HepG2 (cell line): ENCODE measurements around the gene CSNK1D. TPM values are rescaled to one million over a fixed set of nuclear protein-coding genes. Genes with fewer than 3 reads are reported as not detected.

Experiments
- ATF2 ChIP-seq: sonication (generic); formaldehyde crosslinking; IDR thresholded peaks from 2 replicates; pipeline ENCODE4 v1.4.0; 2020; ENCODE audit warnings: missing genetic modification reagents
- ATF4 ChIP-seq, 2 experiments: fragments of 450-650 bp in 1 of 2; sonication (generic) in 1 of 2; formaldehyde crosslinking; IDR thresholded peaks; 2 replicates each; pipeline versions ENCODE4 v1.5.0 to v1.8.0; 2020 to 2022; ENCODE audit warnings: mild to moderate bottlenecking in 1 of 2, missing genetic modification reagents in 1 of 2
- EP300 ChIP-seq, 3 experiments: sonication (generic) in 1 of 3; formaldehyde crosslinking in 1 of 3; IDR thresholded peaks; 2 replicates each; pipeline versions ENCODE4 v1.5.1 to v1.6.1; 2011 to 2020; ENCODE audit warnings: low read depth in 2 of 3, low read length in 2 of 3, borderline replicate concordance in 1 of 3, improper control_type of control experiment in 1 of 3, mild to moderate bottlenecking in 1 of 3, missing genetic modification reagents in 1 of 3, moderate library complexity in 1 of 3
- ESRRA ChIP-seq: sonication (generic); formaldehyde crosslinking; IDR thresholded peaks from 2 replicates; pipeline ENCODE4 v1.5.1; 2020; ENCODE audit warnings: mild to moderate bottlenecking, low read depth, missing genetic modification reagents
- FOSL2 ChIP-seq: sonication (generic); formaldehyde crosslinking; IDR thresholded peaks from 2 replicates; pipeline ENCODE4 v1.4.0; 2020; ENCODE audit warnings: missing genetic modification reagents
- FOXC1 ChIP-seq: sonication (generic); formaldehyde crosslinking; IDR thresholded peaks from 2 replicates; pipeline ENCODE4 v1.8.0; 2022; ENCODE audit warnings: mild to moderate bottlenecking, missing genetic modification reagents, borderline replicate concordance
- FOXM1 ChIP-seq: sonication (generic); formaldehyde crosslinking; IDR thresholded peaks from 2 replicates; pipeline ENCODE4 v1.5.0; 2020; ENCODE audit warnings: missing genetic modification reagents
- GABPB1 ChIP-seq: IDR thresholded peaks from 2 replicates; pipeline ENCODE4 v1.6.1; 2016; ENCODE audit warnings: mild to moderate bottlenecking, missing genetic modification reagents, moderate library complexity, missing compliant biosample characterization
- GATA4 ChIP-seq: sonication (generic); IDR thresholded peaks from 2 replicates; pipeline ENCODE4 v1.6.1; 2016; ENCODE audit warnings: antibody characterized with exemption, low read depth, borderline replicate concordance
- GRHL1 ChIP-seq: sonication (generic); formaldehyde crosslinking; conservative IDR thresholded peaks from 2 replicates; pipeline ENCODE4 v1.8.0; 2022; ENCODE audit warnings: missing genetic modification reagents
- HES4 ChIP-seq: sonication (generic); formaldehyde crosslinking; IDR thresholded peaks from 2 replicates; pipeline ENCODE4 v1.9.0; 2021; ENCODE audit warnings: mild to moderate bottlenecking, missing genetic modification reagents, borderline replicate concordance
- HNF1B ChIP-seq: sonication (generic); formaldehyde crosslinking; IDR thresholded peaks from 2 replicates; pipeline ENCODE4 v1.5.1; 2020; ENCODE audit warnings: mild to moderate bottlenecking, moderate library complexity, missing genetic modification reagents
- MBNL3 ChIP-seq: fragments of 250-450 bp; sonication (Bioruptor Pico); conservative IDR thresholded peaks from 2 replicates; pipeline ENCODE4 v1.8.0; 2022; ENCODE audit warnings: mild to moderate bottlenecking, inconsistent platforms
- MEIS1 ChIP-seq: sonication (generic); formaldehyde crosslinking; IDR thresholded peaks from 2 replicates; pipeline ENCODE4 v1.9.0; 2021; ENCODE audit warnings: mild to moderate bottlenecking, missing genetic modification reagents, moderate library complexity, borderline replicate concordance
- MIXL1 ChIP-seq: IDR thresholded peaks from 2 replicates; pipeline ENCODE4 v1.6.1; 2016
- MYPOP ChIP-seq: sonication (generic); formaldehyde crosslinking; IDR thresholded peaks from 2 replicates; pipeline ENCODE4 v1.8.1; 2023; ENCODE audit warnings: mild to moderate bottlenecking, moderate library complexity, missing genetic modification reagents
- POGZ ChIP-seq: sonication (generic); formaldehyde crosslinking; IDR thresholded peaks from 2 replicates; pipeline ENCODE4 v1.4.0; 2020; ENCODE audit warnings: mild to moderate bottlenecking, missing genetic modification reagents
- PRPF4 ChIP-seq: fragments of 200-400 bp; formaldehyde crosslinking; IDR thresholded peaks from 2 replicates; pipeline ENCODE4 v1.6.1; 2016; ENCODE audit warnings: low read length, low read depth; ENCODE audit not compliant: poor library complexity, severe bottlenecking
- RARA ChIP-seq: IDR thresholded peaks from 2 replicates; pipeline ENCODE4 v1.6.1; 2016; ENCODE audit warnings: missing genetic modification reagents, missing compliant biosample characterization
- SALL2 ChIP-seq: sonication (generic); formaldehyde crosslinking; IDR thresholded peaks from 2 replicates; pipeline ENCODE4 v1.8.1; 2023; ENCODE audit warnings: mild to moderate bottlenecking, missing genetic modification reagents, inconsistent platforms
- ZNF232 ChIP-seq: sonication (generic); formaldehyde crosslinking; IDR thresholded peaks from 2 replicates; pipeline ENCODE4 v1.4.0; 2020; ENCODE audit warnings: missing genetic modification reagents, borderline replicate concordance
- ZNF335 ChIP-seq: sonication (generic); formaldehyde crosslinking; IDR thresholded peaks from 2 replicates; pipeline ENCODE4 v1.4.0; 2020; ENCODE audit warnings: missing genetic modification reagents
- ZNF446 ChIP-seq: sonication (generic); formaldehyde crosslinking; IDR thresholded peaks from 2 replicates; pipeline ENCODE4 v1.5.0; 2020; ENCODE audit warnings: mild to moderate bottlenecking, missing genetic modification reagents
- ZNF468 ChIP-seq: sonication (generic); formaldehyde crosslinking; IDR thresholded peaks from 2 replicates; pipeline ENCODE4 v1.8.0; 2022; ENCODE audit warnings: mild to moderate bottlenecking, moderate library complexity, missing genetic modification reagents
- polyA plus RNA-seq, 8 experiments: library from polyadenylated mRNA; depleted of rRNA in 3 of 8; stranded (reverse) in 7 of 8; unstranded in 1 of 8; fragments of >200 nt; fragmentation: Illumina TruSeq in 4 of 8; extraction: Trizol in 4 of 8; gene quantifications; 2 replicates each; pipeline versions ENCODE4 v1.2.1 to v1.2.3, GENCODE V29; 2011 to 2016; ENCODE audit warnings: low read depth in 4 of 8, missing spikeins in 1 of 8, mixed read lengths in 1 of 8; ENCODE audit not compliant: insufficient read depth in 1 of 8
- total RNA-seq, 5 experiments: library from RNA; depleted of rRNA; stranded (reverse); fragments of >200 nt; fragmentation: Illumina TruSeq; extraction: Trizol; gene quantifications; 2 replicates each; pipeline ENCODE4 v1.2.3, GENCODE V29; 2016; ENCODE audit warnings: low read depth in 1 of 5

CSNK1D gene
- total and polyA plus RNA-seq, 2 of the 13 experiments (the other 11 are each of a cell fraction or from before 2014, with no cell fraction given), result 31.5 to 128 TPM

- TF ChIP-seq EP300 (IDR thresholded peaks at IDR 0.05; ENCODE audit: low read depth in 2 of 2, low read length in 2 of 2), result no peak
- 0 out of 2 replicates have a peak, but pooled peaks have one; percentile 45 for TF ChIP-seq EP300 (CRISPR knock-in tag; IDR thresholded peaks at IDR 0.05; ENCODE audit: borderline replicate concordance)
- TF ChIP-seq POGZ (CRISPR knock-in tag), result no peak
- TF ChIP-seq ZNF446 (CRISPR knock-in tag), result no peak
- no peak for TF ChIP-seq ZNF468 (CRISPR knock-in tag)
- no peak for TF ChIP-seq GABPB1
- TF ChIP-seq ZNF335 (CRISPR knock-in tag), result no peak
- no peak for TF ChIP-seq ATF2 (CRISPR knock-in tag)
- no peak for TF ChIP-seq HNF1B
- no peak; the same call in 1 of the 2 replicates for TF ChIP-seq MYPOP
- TF ChIP-seq HES4 (CRISPR knock-in tag), result no peak
- TF ChIP-seq SALL2 (CRISPR knock-in tag), result no peak
- no peak for TF ChIP-seq MEIS1
- TF ChIP-seq ATF4 (CRISPR knock-in tag; IDR thresholded peaks at IDR 0.05), result no peak
- no peak for TF ChIP-seq GATA4
- TF ChIP-seq FOXC1, result no peak; the same call in 1 of the 2 replicates
- no peak for TF ChIP-seq FOXM1 (CRISPR knock-in tag)
- TF ChIP-seq GRHL1, result no peak
- 0 out of 2 replicates have a peak, but pooled peaks have one; percentile 18 for TF ChIP-seq MIXL1 (CRISPR knock-in tag)
- TF ChIP-seq RARA (CRISPR knock-in tag), result no peak
- no peak for TF ChIP-seq ESRRA (CRISPR knock-in tag)
- peak; percentile 29 for TF ChIP-seq PRPF4
- peak; percentile 72 for TF ChIP-seq FOSL2 (CRISPR knock-in tag)
- TF ChIP-seq ZNF232, result no peak
- no peak for TF ChIP-seq MBNL3 (CRISPR knock-in tag)
Measured at GRCh38 chr17:82297280-82297713, 23.8 kb upstream of the CSNK1D start (continued).
